Activated T-cell treated with anti-CD3 and anti-CD28 coated beads for 4 hours (primary cell): ENCODE results near the gene USP49.
"Not testable (repeated sequence)": the region's sequence is repeated elsewhere in the genome, so short reads cannot be mapped to it uniquely, and the experiment has no call there.

ENCODE experiments used
- DNase-seq: peaks from one replicate; pipeline ENCODE4 v3.0.0-alpha.2; 2020

USP49 gene

GRCh38 chr6:41871691-41872090, 23.5 kb downstream of the USP49 start:
- DNase-seq, result no peak

DNA sequence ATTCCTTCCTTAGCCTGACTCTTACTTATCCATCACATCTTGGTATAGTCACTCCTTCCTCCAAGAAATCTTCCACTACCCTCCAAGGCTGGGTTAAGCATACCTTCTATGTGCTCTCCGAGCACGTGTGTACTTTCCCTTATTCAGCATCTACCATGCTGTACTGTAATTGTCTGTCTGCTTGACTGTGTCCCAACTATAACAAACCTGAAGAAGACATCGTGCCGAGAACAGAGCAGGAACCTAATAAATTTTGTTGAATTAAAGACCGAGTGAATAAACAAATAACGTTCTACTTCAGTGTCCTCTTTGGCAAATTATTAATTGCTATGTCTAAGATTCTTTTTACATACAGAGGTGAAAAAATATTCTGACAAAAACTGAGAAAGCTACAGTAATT, 35.8 kb downstream of the USP49 start:
- no peak for DNase-seq

GRCh38 chr6:41858703-41859102, 36.5 kb downstream of the USP49 start:
- no peak for DNase-seq

GRCh38 chr6:41850861-41851260, 44.3 kb downstream of the USP49 start:
- DNase-seq, result no peak

DNA sequence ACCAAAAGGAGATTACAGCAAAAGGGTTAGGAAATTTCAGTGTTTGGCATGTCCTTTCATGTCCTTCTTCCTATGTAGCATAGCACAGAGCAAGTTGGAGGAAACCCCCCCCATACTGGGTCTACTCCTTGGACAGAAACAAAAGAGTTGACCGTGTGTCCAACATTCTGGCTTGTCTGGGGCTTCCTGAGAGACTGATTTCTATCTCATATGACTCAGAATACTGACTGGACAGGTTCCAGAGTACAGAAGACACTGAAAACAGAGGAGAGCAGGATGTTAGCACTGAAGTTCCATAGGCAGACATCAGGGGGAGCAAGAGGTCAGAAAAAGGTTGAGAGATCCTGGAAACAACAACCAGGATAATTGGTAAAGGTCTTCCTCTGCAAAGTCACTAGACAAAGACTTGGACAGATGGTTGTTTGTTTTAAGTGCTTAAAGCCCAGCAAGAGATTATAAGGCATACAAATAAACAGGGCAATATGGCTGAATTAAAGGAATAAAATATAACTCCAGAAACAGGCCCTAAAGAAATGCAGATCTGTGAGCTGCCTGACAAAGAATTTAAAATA, 48.4 kb downstream of the USP49 start:
- DNase-seq, result peak; percentile 55

- DNase-seq, result no peak
These were observed 52.0 kb downstream of the USP49 start for GRCh38 chr6:41843178-41843577.

DNA sequence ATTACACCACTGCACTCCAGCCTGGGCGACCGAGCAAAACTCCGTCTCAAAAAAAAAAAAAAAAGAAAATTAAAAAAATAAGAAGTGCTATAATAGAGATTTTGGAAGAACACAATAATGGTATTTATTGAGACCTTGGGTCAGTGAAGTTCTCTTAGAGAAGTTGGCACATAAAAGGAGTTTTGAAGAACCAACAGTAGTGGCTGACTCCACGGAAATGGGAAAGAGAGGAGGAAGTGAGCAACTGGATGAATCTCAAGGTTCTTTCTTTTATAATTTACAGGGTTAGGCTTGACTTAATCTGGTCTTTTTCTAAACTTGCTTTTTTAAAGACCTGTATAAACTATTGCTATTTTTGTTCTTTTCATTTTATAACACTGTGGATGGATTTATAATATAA, 54.8 kb downstream of the USP49 start:
- no peak for DNase-seq

- no peak for DNase-seq
These were observed 58.5 kb downstream of the USP49 start for GRCh38 chr6:41836660-41837052.

DNA sequence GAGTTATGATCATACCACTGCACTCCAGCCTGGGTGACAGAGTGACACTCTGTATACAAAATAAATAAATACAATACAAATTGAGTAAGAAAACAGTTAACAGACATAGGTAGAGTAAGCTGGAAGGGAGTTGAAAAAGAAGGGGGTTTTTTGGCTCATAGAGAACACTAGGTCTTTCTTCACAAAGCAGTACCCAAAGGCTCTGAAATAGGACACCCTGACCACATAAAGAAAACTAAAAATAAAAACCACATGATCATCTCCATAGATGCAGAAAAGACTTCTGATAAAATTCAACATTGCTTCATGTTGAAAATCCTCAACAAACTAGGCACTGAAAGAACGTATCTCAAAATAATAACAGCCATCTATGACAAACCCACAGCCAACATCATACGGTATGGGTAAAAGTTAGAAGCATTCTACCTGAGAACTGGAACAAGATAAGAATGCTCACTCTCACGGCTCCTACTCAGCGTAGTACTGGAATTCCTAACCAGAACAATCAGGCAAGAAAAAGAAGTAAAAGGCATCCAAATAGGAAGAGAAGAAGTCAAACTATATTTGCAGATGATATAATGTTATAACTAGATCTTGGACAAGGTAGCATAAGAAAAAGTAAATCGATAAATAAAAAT, 59.0 kb downstream of the USP49 start:
- DNase-seq, result no peak

DNA sequence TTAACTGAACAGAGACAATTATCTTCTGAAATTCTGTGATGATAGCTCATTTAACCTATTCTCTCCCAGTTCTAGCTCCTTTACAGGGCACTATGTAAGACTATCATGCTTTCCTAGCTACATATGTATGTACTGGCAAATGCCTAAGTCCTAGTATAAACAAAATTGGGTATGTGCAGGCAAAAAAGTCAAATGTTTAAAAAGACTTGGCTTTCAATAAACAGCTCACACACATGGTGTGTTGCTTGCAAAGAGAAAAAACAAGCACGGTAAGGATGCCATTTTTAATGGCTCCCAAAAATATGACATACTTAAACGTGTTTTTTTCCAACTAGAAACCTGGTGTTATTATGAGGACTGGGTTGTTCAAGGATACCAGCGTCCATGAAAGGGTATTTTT, 62.9 kb downstream of the USP49 start:
- no peak for DNase-seq

- no peak for DNase-seq
These were observed 68.7 kb downstream of the USP49 start for GRCh38 chr6:41826343-41827022.

- no peak for DNase-seq
These were observed 70.3 kb downstream of the USP49 start for GRCh38 chr6:41824571-41825569.

DNA sequence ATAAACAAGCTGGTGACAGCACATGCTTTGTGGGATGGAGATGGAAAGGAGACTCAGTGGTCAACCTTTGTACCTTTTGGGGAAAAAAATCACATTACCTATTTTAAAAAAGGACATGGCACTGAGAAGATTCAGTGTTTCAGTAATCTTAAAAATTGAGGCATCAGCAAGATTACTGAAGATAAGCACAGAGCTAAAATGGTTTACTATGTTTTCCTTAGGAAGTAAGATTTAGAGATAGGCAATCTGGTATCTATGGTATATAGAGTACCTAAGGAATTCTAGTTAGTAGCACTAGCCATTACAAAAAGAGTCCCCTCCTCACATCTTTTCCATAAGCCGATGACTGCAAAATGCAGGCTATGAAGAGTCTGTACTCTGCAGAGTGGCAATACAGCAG, 72.0 kb downstream of the USP49 start:
- DNase-seq, result no peak

GRCh38 chr6:41822021-41822420, 73.2 kb downstream of the USP49 start:
- no peak for DNase-seq

DNA sequence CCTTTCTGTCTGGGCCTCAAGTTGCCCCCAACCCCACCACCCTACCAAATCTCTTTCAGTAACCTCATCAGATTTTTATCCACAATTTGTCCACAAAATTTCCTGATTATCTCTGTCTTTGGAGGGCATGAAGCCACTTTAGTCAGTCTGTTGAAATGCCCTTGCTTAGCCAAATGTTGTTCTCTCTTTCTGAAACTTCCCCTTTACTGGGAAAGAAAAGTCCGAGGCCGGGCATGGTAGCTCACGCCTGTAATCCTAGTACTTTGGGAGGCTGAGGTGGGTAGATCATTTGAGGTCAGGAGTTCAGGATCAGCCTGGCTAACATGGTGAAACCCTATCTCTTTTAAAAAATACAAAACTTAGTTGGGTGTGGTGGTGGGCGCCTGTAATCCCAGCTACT, 73.9 kb downstream of the USP49 start:
- DNase-seq, result no peak

DNA sequence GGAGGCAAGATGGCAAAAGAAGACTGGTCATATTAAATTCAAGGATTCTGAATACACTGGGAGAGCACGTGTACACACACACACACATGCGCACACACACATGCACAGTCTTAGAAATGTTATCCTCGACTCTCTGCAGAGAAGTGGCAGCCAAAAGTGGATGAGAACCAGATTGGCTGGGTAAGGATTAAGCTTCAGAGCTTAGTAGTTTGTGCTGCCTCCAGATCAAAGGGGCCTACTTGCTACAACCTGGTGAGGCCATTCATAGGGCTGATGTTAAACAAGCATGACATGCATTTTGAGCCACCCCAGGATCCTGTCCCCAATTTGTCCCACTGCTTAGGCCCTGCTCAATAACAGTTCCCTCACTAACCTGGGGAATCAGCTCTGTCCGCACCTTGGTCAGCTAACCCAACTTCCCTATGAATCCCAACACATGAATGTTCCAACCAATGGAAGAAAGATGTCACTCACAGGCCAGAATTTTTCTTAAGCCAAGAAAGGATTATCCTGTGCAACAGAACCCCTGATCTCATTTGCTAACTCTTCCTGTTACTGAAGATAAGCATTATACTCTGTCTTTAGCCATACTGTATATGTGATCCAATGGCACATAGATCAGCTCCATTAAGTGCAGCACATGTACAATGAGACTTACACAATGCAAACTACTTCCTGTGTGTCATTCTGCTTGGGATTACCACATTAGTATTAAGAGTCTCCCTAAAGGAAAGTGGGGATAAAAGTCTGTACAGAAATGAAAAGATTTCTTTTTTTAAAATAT, 76.7 kb downstream of the USP49 start:
- no peak for DNase-seq

DNA sequence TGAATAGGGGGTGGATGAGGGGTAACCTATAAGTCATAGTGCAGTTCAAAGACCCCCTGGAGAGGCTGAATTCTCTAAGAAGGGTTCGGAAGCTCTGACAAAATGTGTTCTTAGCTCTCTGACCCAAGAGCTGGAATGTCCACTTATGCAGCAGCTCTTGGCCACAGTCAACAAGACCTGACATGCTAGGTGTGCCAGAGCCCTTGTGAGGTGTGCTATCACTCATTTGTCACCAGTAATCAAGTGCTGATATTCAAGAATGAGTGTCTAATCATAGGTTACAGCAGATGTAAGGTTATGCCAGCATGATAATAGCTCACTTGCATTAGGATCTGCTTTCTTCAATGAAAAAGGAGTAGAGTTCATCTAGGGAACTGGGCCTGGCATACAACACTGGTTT, 79.6 kb downstream of the USP49 start:
- no peak for DNase-seq

- no peak for DNase-seq
These were observed 80.5 kb downstream of the USP49 start for GRCh38 chr6:41814629-41815028.

DNA sequence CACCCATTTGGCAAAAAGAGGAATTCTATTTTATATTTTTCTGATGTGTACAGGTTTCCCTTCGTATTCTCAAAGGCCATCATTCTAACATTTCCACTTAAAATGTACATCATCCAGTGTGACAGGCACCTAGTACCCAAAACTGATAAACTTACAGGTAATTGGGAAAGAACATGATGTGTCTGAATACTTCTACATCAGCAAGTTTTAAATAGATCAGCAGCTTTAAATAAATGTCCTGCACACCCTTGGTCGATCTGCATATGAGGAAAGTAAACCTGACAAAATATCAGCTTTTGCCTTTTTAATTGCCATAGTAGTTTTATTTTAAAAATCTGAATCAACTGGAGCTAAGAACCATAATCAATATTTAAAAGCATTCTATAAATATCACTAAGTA, 81.2 kb downstream of the USP49 start:
- DNase-seq, result no peak

DNA sequence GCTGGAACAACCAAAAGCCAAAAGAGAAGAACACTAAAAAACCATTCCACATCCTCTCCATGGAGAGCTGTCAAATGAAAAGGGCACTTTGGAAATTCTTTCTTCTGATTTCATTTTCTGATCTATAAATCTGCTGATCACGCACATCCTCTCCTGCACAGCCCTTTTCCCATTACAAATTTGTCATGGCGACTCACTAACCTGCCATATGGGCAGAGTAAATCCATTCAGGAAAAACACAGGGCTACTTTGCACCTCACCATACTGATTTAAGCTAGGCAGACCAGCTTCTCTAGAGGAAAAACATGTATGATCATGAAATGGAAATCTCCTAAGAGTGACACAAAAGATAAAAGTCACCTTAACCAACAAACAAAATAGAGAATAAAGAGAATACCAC, 81.7 kb downstream of the USP49 start:
- DNase-seq, result no peak

DNA sequence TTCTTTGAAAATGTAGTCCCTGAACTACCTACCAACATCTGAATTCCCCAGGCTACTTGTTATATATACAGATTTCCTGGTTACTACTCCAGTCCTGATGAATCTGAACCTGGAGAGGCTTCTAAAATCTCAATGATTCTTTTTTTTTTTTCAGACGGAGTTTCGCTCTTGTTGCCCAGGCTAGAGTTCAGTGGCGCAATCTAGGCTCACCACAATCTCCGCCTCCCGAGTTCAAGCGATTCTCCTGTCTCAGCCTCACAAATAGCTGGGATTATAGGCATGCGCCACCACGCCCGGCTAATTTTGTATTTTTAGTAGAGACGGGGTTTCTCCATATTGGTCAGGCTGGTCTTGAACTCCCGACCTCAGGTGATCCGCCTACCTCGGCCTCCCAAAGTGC, 83.2 kb downstream of the USP49 start:
- not testable (repeated sequence) for DNase-seq

DNA sequence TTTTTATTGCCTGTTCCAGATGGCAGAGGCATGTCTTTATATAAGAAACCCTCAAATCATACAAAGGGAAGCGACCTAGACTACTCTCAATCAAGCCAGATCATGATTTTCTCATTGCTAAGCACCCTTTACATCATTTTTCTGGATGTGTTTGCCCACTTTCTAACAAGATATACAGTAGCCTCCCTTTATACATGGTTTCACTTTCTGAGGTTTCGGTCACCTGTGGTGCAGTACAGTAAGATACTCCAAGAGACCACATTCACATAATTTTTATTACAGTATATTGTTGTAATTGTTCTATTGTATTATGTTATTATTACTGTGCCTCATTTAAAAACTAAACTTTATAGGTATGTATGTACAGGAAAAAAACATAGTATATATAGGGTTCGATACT, 84.1 kb downstream of the USP49 start:
- no peak for DNase-seq
